Transverse colon (tissue), 4 donors: ENCODE results near the gene TBC1D9B.

ENCODE experiments used
- CTCF ChIP-seq, 5 experiments: fragments of 200-600 bp in 3 of 5; fragments of 450-650 bp in 2 of 5; sonication (generic) in 3 of 5; IDR thresholded peaks; 1 replicate in 2 of 5; 2 replicates in 3 of 5; pipeline ENCODE4 v1.5.1; 2016 to 2017; ENCODE audit warnings: antibody characterized with exemption in 5 of 5, inconsistent platforms in 3 of 5, mild to moderate bottlenecking in 2 of 5, moderate library complexity in 1 of 5
- EP300 ChIP-seq: sonication (generic); formaldehyde crosslinking; IDR thresholded peaks from one replicate; pipeline ENCODE4 v1.6.1; 2017; ENCODE audit warnings: antibody characterized with exemption, low read depth
- POLR2A ChIP-seq: fragments of 450-650 bp; IDR thresholded peaks from one replicate; pipeline ENCODE4 v1.6.1; 2016; ENCODE audit warnings: antibody characterized with exemption, mild to moderate bottlenecking, moderate library complexity
- POLR2AphosphoS5 ChIP-seq, 3 donors: sonication (generic); formaldehyde crosslinking; IDR thresholded peaks; one replicate each; pipeline ENCODE4 v1.6.1; 2016; ENCODE audit warnings: antibody characterized with exemption in 3 of 3

GRCh38 chr5:179954434-179954833 is 46.7 kb upstream of the TBC1D9B start:
- TF ChIP-seq POLR2A, result no peak
- no peak for TF ChIP-seq CTCF (IDR thresholded peaks at IDR 0.05)
- TF ChIP-seq POLR2AphosphoS5 (IDR thresholded peaks at IDR 0.05), result no peak
- TF ChIP-seq EP300, result no peak
